ENCODE data around the gene NEGR1. TPM values are rescaled to one million over a fixed set of nuclear protein-coding genes. Genes with fewer than 3 reads are reported as not detected.

The NEGR1 gene
- total and polyA plus RNA-seq, 10 donors, result 0.07 to 1.3 (median 0.54) TPM

DNA sequence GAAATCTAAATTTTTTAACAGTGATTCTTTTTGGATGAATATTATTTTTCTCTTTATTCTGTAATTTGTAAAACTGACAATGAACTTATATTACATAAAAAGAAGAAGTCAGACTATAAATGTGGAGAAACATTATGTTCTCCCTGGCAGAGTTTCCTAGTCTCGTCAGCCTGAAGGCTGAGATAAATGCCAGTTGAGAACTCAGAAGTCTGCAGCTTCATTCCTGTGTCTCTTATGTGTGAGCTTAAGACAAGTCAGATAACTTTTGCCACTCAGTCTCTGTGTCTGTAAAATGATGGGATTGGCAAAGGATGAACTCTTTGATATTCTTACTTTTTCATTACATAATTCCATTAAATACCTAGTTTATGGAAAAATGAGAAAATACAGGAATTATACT, 632.7 kb downstream of the NEGR1 start:
- Histone ChIP-seq H3K4me1 (no peaks in the 10 kb centered on the region), H3K4me3 (no peak overlapping the region), H3K36me3 (no peaks in the 10 kb centered on the region), H3K27me3 (replicated peaks in 1 of 7) (no peaks in the 10 kb centered on the region), H3K9me3 (no peaks in the 10 kb centered on the region), H3K27ac (no peak overlapping the region)
- intact Hi-C loops (cut with DNase I; ENCODE audit: low total_unique reads), result no loop called here
- TF ChIP-seq POLR2A (IDR thresholded peaks at IDR 0.05), result no peak
- no peak for TF ChIP-seq CTCF (IDR thresholded peaks at IDR 0.05 in 8 of 11, conservative IDR thresholded peaks at IDR 0.05 in 3 of 11)
- no peak for TF ChIP-seq POLR2AphosphoS5 (IDR thresholded peaks at IDR 0.05)
- 53 to 74% (median 67%) methylated on average over 1 of the region's 1 CpG for WGBS, 5 donors
- no peak for DNase-seq

DNA sequence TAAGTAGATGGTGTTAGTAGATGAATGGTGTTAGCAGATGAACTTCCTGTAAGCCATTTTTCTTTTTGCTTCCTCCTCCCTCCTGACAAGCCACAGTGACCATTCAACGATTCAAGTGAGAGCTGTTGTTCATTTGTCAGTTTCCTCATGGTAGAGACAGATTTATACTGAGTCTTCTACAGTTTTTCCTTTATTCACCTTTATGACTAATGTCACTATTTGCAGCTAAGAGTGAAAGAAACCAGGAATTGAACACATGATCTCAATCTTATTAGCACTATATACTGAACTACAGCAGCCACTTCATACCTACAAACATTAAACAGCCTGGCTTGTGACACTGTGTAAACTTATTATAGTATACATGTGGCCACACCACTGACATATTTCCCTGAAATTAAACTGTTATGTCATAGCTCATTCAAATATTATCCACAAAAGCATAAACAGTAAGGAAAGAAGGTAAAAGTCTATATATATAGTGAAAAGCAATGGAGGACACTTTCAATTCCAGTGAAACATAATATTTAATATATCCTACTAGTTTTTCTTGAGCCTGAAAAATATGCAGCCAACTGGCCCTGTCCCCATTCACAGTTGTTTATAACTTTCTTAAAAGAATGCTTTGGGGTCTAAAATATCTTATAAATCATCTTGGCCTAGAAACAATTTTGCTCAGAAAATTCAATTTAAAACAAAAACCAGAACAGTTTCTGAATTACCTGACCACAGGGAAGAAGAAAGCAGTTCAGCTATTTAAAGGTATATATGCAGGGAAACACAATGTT, 634.6 kb downstream of the NEGR1 start:
- no peak overlapping the region for H3K27ac ChIP-seq
- no peak overlapping the region for H3K4me3 ChIP-seq
- no peaks in the 10 kb centered on the region for H3K9me3 ChIP-seq
- WGBS, 5 donors, result 24 to 42% (median 36%) methylated on average over 1 of the region's 1 CpG
- no peaks in the 10 kb centered on the region for H3K36me3 ChIP-seq
- H3K27me3 ChIP-seq (replicated peaks in 1 of 7), result no peaks in the 10 kb centered on the region
- DNase-seq, result no peak
- intact Hi-C loops (cut with DNase I; ENCODE audit: low total_unique reads), result no loop called here
- TF ChIP-seq CTCF (IDR thresholded peaks at IDR 0.05 in 8 of 11, conservative IDR thresholded peaks at IDR 0.05 in 3 of 11) (no peak), POLR2AphosphoS5 (IDR thresholded peaks at IDR 0.05) (no peak), POLR2A (IDR thresholded peaks at IDR 0.05) (no peak)
- no peaks in the 10 kb centered on the region for H3K4me1 ChIP-seq

DNA sequence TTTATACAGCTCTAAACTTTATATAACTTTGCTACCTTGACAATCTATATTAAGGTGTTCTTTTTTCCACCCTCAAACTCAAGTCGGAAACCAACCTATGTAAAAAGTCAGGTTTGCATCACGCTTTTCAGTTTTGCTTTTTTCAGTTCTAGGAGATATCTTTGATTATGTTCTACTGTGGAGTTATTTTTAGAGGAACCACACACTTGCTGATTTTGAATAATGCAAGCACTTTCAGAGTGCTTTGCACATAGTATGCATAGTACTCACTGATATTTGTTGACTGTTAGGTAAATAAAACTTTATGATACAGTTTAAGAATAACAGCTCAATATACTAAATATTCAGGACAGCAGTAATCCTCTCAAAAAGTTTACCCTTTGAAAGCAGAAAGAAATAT, 637.3 kb downstream of the NEGR1 start:
- 77 to 89% (median 82%) methylated on average over 2 of the region's 2 CpGs for WGBS, 5 donors
- intact Hi-C loops (cut with DNase I; ENCODE audit: low total_unique reads), result no loop called here
- Histone ChIP-seq H3K4me1 (no peaks in the 10 kb centered on the region), H3K36me3 (no peaks in the 10 kb centered on the region), H3K27me3 (replicated peaks in 1 of 7) (no peaks in the 10 kb centered on the region), H3K9me3 (no peaks in the 10 kb centered on the region), H3K4me3 (no peak overlapping the region), H3K27ac (no peak overlapping the region)
- TF ChIP-seq POLR2AphosphoS5 (IDR thresholded peaks at IDR 0.05) (no peak), CTCF (IDR thresholded peaks at IDR 0.05 in 8 of 11, conservative IDR thresholded peaks at IDR 0.05 in 3 of 11) (no peak)
- no peak for DNase-seq

DNA sequence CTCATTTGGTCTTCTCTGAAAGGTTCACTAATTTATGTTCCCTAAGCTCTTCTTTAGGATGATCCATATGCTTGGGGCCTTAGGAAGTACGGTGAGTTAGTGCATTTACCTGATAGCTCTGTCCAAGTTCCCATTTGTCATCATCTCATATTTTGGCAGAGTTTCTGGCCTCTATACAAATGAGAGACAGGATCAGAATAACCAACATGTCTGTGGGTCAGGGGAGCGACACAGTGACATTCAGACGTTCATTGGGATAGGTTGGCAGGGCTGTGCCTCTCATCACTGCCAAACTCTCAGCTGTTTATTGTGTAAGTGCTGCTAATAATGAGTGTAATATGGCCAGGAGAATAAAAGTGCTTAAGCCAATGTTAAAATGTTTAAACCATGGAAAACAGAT, 640.4 kb downstream of the NEGR1 start:
- H3K9me3 ChIP-seq, result no peaks in the 10 kb centered on the region
- no peaks in the 10 kb centered on the region for H3K27me3 ChIP-seq (replicated peaks in 1 of 7)
- no peaks in the 10 kb centered on the region for H3K4me1 ChIP-seq
- no peak overlapping the region for H3K27ac ChIP-seq
- DNase-seq, result no peak
- intact Hi-C loops (cut with DNase I; ENCODE audit: low total_unique reads), result no loop called here
- no peak overlapping the region for H3K4me3 ChIP-seq
- TF ChIP-seq POLR2A (IDR thresholded peaks at IDR 0.05) (no peak), CTCF (IDR thresholded peaks at IDR 0.05 in 8 of 11, conservative IDR thresholded peaks at IDR 0.05 in 3 of 11) (no peak), POLR2AphosphoS5 (IDR thresholded peaks at IDR 0.05) (no peak)
- WGBS, 5 donors, result 80 to 91% (median 89%) methylated on average over 3 of the region's 3 CpGs
- no peaks in the 10 kb centered on the region for H3K36me3 ChIP-seq
